ENCODE data around the gene SMIM41.

The SMIM41 gene

DNA sequence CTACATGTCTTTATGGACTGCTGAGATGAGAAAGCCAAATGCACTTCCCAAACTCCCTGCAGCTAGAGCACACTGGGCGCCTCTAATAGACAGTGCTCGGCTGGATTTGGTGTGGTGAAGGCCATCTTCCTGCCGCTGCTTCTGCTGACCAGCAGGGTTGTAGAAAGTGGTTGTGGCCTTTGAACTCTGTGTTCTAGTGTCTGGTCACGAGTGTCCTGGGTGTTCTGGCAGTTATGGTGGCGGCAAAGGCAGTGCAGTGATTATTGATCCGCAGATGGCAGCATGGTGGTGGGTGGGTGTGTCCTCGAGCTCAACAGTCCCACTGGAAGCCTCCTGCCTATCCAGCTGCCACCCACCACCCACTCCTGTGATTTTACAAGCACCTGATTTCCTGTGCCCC is 43.4 kb downstream of the SMIM41 start:
- no peak for DNase-seq

DNA sequence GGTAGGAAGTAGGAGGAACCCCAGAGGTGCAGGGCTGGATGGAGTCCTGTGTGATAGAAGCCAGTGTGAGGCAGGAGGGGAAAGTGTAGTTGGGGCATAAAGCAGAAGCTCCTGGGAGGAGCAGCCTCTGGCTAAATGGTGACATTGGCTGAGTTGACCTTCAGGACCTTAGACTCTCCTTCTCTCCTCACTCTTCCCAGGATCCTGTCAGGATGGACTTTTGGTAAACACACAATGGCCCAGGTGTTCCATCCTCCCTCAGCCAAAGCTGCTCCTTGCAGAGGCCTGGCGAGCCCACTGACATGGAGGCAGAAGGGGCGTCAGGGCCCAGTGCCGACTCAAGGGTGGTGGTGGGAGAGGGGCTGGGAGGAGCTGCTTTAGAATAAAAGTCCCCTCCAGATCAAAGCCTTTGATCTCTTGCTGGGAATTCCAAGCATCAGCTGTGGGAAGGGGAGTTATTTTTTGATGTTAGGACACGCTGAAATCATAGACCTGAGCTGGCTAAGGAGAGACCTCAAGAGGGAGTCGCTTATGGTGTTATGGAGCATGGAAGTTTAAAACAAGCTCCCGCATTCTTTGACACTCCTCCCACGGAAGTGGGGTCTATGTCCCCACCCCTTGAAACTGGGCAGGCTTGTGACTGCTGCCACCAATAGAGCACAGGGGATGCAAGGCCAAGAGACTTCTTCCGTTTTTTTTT is 44.1 kb downstream of the SMIM41 start:
- DNase-seq: no peak

DNA sequence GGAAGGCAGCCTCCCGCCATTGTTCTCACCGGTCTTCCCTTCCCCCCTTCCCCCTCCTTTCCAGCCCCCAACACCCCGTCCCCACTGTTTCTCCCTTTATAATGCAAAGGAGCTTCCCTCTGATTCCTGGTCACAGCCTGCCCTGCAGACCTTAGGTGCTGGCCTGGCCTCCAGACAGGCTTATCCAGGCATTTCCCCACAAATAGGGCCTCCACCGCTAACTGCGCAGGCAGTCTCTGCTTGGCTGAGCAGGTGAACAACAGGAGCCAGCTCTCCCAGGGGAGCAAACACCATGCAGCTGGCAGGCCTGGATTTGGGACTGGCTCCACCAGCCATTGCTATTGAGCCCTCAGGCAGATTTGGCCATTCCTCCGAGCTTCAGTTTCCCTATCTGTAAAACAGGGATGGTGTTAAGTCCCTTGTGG is 46.0 kb downstream of the SMIM41 start:
- no peak for DNase-seq

DNA sequence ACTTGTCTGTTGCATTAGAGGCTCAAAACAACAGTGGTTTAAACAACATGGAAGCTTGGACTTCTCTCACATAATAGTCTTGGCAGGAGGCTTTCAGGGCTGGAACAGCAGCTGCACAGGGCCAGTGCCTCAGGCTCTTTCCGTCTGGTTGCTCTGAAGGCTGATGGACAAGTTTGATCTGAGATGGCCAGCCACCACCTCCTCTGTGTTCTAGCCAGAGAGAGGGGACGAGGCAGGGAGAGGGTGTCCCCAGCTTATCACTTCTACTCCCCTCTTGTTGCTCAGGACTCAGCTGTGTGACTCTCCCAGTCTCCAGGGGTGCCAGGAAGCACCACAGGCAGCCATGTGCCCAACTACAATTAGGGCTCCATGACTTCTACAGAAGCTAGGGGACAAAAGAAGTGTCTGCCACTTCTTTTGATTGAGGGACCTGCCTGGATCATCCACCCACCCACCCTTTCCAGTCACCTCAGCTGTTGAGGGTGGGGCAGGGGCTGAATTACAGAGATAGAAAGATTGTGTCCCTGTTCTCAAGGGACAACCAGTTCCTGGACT is 46.6 kb downstream of the SMIM41 start:
- DNase-seq: no peak

DNA sequence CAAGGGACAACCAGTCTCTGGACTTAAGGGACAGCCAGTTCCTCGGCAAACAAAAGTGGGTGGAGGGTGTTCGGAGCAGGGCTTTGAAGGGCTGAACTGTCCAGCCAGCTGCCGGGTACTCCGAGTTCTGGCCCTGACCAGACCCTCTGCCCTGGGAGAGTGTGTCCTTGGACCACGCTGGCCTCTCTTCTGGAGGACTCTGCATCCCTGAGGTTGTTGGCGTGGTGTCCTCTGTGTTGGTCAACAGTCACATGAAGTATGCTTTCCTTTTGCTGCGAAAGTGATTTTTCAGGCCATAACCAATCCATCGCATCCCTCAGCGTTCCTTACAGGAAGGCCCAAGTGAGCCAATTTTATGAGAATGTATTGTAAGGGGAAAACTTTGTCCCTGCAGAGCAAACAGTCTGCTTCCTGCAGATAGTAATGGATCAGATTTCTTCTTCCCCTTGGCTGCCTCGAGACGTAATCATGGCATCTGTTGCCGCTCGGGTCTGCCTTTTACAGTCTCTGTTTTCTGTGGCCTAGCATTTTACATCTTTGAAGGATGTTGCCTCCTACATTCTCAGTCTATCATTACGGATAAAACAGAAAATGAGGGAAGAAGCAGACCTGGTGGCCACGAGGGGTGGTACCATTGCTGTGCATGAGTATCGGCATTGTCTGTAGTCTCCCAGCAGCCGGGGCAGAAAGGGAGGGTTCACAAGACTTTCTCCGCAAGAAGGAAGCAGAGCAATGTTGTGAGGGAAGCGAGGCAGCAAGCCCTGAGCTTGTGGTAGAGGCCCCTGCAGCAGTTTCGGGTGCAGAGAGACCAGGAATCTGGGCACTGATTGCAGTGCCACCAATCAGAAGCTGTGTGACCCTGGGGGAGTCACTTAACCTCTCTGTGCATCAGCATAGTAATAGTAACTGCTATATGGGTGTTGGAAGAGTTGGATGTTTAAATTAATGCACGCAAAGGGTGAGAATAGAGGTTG is 47.4 kb downstream of the SMIM41 start:
- DNase-seq: no peak

DNA sequence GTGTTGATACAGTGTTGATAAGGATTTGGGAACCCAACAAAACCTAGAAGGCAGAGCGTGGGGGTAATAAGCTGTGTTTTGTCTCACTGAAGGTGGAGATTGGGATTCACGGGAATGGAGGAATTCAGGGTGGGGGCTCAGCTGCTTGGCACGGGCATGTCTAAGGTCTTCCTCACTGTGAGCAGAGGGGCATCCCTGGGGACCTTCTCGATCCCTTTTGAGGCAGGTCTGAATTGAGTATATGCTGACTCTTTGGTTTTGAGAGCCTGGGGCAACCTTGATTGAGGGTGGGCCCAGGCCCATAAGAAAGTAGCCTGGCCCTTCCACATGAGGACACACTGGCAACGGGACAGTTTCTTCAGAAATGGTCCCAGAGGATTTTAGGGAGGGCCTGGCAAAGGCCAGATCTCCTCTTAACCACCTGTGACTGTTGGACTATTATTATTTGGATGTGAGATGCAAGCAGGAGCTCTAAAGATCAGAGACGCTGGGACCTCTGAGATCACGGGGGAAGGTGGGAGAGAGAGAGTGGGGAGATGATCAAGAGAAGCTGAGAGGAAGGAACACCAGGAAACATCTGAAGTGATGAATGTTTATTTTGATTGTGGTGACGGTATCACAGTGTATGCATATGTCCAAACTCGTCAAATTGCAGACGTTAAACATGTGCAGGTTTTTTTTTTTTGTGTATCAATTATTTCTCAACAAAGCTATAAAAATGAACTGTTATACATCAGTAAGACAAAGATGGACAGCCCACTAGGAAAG is 48.4 kb downstream of the SMIM41 start:
- DNase-seq: no peak

DNA sequence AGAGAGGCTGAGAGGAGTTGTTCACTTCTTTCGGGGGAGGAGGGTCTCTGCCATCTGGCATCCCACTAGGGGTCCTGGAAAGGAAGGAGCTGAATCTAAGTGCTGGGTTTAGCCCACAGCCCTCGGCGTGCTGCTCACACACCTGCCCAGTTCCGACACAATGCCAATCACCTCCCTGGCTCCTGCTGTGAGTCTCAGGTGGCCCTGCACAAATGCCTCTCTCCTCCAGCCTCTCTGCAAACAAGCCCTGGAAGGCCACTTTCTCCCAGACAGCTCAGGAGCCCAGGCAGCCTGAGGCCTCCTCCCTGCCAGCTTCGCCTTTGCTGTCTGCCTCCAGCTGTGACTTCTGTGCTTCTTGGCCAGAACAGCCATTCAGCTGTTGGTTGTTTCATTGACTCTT is 51.2 kb downstream of the SMIM41 start:
- DNase-seq: no peak

DNA sequence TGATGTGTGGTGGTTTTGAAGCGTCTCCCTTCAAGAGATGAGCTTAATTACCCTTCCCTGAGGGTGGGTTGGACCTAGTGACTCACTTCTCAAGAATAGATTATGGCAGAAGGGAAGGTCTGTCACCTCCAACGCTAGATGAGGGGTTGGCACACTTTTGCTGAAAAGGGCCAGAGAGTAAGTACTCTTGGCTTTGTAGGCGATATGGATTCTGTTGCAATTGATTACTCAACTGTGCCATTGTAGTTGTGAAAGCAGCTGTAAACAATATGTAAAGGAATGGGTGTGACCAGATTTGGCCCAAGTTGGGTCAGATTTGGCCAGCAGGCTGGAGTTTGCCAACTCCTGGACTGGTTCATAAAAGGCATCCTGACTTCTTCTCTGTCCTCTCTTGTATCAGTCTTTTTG is 53.3 kb downstream of the SMIM41 start:
- DNase-seq: no peak

DNA sequence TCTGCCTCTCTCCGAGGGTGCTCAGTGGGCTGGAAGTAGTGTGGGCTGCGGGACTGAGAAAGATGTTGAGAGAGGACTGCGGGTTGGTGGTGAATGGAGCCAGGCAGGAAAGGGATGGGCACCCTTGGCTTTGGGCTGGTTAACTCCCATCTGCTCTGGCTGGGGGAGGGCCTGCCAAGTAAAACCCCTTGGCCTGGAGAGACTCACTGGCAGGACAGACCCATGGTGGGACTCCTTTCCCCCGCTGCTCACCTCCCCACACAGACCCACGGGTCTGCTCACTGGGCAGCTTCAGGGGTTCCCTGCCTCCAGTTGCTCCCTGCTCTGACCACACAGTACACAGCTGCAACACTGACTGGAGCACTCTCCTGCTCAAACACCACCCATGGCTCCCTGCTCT is 58.2 kb downstream of the SMIM41 start:
- no peak for DNase-seq

DNA sequence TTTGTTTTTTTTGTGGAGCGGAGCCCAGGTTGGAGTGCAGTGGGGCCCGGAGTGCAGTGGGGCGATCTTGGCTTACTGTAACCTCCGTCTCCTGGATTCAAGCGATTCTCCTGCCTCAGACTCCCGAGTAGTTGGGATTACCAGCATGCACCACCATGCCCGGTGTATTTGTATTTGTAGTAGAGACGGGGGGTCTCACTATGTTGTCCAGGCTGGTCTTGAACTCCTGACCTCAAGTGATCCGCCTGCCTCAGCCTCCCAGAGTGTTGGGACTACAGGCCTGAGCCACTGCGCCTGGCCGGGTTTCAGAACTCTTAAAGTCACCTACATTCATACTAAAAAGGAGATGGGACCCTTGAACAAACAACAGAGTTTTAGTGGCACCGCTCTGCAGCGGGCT is 59.6 kb downstream of the SMIM41 start:
- DNase-seq: no peak

DNA sequence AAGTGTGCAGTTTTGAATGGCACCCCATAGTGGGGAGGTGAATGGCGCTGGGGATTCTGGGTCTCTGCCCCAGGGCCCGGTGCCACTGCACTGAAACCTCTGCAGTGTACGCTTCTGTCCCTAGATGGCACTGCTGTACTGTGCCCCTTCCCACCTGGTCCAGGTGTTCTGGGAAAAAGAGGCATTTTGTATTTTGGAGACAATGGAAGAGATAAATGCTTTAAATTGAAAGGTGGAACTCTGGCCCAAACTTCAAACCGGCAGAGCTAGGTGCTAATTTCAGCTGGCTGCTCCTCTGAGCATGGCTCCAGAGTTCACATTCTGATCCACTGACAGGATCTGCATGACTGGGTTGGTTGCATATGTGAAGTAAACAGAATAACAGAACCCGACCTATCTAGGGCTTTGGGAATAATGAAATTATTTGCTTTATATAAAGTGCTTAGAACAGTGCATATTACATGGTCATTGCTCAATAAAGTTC is 60.1 kb downstream of the SMIM41 start:
- no peak for DNase-seq

DNA sequence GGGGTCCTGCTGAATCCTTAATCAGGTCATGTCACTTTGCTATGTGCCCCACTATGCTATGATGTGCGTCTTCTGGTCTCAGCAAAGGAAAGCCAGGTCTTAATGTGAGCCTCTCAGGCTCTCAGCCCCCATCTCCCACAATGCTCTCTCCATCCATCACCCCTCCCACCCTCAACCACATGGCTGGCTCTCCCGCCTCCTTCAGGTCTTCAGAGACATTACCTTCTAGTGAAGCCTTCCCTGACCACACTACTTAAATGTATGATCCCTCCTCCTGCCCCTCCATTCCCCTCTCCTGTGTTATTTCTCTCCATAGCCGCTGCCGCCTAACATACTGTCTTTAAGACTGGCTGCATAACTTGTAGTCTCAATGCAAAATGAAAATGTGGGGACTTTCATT is 61.8 kb downstream of the SMIM41 start:
- no peak for DNase-seq

DNA sequence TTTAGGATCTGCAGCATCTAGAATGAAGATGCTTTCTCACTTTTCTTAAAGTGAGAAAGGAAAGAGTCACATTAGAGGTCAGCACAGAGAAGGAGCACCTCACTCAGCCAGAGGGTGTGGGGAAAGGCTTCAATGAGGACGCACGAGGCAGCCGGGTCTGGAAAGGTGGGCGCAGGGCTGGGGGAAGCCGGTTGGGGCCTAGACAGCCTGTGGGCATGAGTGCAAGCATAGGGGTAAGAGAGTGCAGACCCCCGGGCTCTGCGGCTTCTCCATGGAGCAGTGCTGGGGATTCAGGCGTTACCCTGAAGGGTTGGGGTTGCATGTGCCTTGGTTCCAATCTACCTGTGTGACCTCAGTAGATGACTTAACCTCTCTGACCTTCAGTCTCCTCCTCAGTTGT is 62.4 kb downstream of the SMIM41 start:
- DNase-seq: no peak

DNA sequence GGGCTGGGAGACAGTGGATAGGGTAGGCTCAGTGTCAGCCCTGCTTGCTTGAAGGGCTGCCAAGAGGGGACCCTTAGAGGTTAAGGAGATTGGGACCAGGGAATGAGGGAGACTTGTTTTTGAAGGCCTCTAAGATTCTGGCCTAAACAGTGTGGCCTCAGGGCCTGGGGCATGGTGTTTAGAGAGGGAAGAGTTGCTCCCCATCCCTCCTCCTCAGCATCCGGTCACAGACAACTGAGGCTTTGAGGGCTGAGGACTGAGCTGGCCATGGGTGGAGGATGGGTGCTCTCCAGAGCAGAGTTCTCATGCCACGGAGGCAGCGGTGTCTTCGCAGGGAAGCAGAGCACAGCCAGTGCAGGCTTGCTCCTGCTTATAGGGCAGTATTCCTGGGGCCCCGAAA is 62.9 kb downstream of the SMIM41 start:
- no peak for DNase-seq

DNA sequence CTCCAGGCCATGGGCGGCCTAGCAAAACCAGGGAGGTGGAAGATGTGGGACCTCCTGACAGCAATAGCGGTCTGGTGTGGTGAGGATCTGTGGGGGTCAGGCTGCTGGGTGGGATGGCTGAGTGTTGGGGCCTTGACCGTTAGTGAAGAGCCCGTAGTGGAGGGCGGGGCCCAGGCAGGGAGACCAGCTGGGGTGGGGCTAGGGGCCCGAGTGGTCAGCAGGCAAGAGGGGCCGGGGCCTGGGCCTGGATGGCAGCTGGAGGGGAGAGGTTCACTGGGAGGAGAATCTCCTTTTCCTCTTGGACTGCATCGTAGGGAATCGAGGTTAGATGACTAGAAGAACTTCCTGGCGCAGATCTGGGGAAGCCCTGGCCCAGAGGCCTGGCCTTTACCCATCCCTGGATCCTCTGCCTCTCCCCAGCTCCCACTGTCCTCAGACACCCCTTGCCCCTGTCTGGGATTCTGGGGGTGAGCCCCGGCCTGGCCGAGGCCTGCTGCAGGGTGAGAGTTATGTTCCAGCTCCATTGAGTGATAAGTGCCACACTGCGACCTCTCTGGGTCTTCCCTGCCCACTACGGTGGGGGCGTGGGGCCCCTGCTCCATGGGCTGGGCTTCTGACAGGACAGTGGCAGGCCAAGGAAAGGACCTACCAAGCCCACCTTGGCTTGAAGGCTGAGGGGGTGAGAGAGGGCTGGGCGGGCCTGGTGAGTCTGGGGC is 65.2 kb downstream of the SMIM41 start:
- DNase-seq: no peak

DNA sequence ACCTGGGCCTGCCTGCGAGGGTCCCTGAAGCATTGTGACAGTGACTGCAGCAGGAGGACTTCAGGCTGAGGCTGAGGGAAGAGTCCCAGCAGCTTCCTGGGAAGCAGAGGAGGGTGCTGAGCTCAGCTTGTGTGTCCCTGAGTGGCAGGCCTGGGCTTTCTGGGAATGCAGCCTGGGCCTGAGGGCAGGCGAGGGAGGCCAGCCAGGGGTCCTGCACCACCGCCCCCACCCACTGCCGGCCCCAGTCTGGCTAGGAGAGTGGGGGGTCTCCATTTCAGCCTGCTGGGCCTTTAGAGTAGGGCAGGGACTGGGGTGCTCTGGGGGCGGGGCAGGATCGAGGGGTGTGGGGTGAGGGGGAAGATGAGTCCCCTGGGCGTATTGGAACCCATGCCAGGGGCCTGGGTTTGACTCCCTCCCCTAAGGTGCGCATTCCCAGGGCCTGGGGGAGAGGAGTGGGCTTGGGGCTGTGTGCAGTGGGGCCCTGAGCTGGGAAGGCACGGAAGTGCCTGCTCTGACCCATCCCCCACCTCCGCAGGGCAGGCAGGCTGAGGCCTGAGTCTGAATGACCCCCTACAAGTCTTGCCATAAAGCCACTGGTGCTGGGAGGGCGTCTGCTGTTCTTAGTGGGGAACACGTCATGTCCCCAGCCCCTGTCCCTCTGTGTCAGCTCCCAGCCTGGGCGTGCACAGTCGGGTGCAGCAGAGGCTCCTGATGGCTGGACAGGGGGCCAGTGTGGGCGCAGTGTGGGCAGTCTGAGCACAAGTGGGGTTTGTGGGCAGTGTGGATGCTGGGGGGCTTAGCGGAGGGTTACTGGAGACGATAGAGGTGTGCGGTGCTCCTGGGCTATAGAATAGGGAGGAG is 66.0 kb downstream of the SMIM41 start:
- DNase-seq: no peak

DNA sequence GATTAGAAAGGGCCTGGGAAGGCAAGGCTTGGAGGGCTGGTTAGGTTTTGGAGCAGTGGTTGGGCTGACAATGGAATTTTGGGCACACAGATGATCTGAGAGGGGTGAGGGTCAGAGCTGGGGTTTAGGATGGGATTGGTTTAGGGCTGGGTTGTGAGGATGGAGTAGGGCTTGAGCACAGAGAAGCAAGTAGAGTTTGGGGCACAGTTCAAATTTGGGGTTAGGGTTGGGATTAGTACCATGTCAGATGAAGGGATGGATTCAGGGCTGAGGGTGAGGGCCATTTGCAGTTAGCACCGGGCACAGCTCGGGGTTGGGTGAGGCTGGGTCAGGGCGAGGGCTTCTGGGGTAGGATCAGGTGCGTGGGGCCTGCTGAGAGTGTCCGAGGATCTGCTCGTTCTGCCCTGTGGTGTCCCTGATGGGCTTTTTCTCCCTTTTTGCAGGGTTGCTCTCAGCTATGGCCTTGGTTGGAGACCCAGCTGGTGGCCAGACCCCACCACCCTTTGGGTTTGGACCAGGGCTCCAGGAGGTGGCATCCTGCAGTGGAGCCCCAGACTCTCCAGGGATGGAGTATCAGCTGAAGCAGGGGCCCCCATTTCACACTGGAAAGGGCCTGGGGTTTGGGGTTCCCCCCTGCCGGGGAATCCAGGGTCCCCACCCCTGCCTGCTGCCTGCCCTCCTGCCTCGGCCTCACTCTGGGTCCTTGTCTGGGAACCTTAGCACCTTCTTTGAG is 66.8 kb downstream of the SMIM41 start:
- no peak for DNase-seq

DNA sequence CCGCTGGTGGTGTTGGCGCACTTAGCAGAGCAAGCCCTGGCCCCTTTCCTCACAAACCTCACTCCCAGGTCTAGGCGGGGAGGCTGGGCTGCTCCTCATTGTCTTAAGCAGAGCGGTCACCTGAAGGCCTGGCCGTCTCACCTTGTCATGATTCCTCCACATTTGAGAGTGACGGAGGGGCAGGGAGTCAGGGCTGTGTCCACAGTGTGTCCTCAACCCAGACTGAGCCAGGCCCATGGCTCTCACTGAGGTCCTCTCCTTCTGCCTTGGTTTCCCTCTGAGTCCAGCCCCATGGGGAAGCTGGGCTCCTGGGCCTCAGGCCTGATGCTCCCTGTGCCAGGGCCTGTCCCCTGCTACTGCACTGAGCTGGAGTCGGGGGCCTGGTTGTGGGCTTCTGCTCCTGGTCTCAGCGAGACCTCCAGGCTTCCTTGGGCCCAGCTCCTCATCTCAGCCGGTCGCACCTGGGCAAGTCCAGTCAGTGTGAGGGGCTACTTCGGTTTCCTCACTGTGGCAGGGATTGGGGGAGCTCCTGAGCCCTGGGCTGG is 67.4 kb downstream of the SMIM41 start:
- no peak for DNase-seq

DNA sequence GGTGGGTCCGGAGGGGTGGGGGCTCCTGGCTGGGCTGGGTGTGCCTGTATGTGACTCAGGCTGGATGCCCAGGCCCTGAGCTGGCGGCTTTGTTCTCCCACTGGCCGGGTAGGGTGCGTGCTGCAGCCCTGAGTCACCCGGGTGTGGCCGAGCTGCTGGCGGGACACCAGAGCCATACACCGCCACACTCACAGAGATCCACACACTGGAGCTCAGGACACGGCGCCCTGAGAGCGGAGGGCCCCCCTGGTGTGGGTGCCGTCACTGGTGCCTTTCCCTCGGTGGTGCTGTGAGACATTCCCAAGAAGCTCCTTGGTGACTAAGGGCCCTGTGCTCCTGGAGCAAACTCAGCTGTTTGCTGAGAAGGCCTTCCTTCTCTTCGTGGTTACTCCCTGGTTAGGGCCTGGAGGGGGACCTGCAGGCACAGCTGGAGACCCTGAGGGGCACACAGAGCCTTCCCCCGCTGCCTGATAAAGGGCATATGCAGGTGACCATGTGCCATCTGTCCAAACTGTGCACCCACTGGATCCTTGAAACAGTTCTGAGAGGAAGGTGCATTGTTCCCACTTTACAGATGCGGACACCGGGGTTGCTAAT is 68.0 kb downstream of the SMIM41 start:
- DNase-seq: peak in 1 of 2 donors; percentile 58

DNA sequence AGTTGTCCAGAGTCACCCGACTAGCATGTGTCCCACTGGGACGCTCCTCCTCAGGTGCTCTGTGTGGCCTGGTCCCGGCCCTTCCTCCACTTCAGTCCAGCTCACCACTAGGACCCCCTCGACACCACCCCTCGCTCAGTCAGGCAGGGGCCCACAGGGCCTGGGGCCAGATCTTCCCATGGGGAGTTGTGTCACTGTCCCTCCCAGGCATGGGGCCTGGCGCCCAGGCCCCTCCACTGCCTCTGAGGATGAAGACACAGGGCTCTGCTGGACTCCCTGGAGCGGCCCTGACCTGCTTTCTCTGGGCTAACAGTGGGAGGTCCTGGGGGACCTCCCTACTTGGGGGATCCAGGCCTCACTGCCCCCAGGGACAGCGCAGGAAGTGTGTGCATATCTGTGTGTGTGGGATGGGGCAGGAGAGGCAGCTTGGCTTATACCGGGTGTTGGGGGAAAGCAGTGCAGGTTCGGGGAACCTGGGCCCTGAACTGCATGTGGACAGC is 68.5 kb downstream of the SMIM41 start:
- DNase-seq: no peak

Measured in bone marrow (tissue), 2 donors.